HG03280 (cell line): ENCODE results near the gene MEP1A.
"Not testable (repeated sequence)": the region's sequence is repeated elsewhere in the genome, so short reads cannot be mapped to it uniquely, and the experiment has no call there.

Experiments
- ATAC-seq: cut with Tn5 transposase; IDR thresholded peaks from one replicate; pipeline ENCODE4 v1.9.1; 2021; ENCODE audit warnings: mild to moderate bottlenecking, moderate library complexity; ENCODE audit not compliant: unreplicated experiment

MEP1A gene

GRCh38 chr6:46793138-46793537 lies at the start of gene MEP1A:
TSS of gene MEP1A (plus strand) at chr6:46793389. CDS start at chr6:46793399, 10 bp downstream.
- no peak for ATAC-seq

GRCh38 chr6:46743425-46744158 lies 49.6 kb upstream of the MEP1A start:
- no peak for ATAC-seq

- ATAC-seq, result not testable (repeated sequence)
Observed at GRCh38 chr6:46744159-46744725, 48.9 kb upstream of the MEP1A start.

GRCh38 chr6:46745973-46746372 lies 47.2 kb upstream of the MEP1A start:
- no peak for ATAC-seq

- ATAC-seq, result no peak
Observed at GRCh38 chr6:46746696-46747095, 46.5 kb upstream of the MEP1A start, which contains the start of gene ANKRD66. TSS of gene ANKRD66 (plus strand) at chr6:46746933. CDS start at chr6:46751949, 5,016 bp downstream.

- no peak for ATAC-seq
Observed at GRCh38 chr6:46748940-46749503, 44.2 kb upstream of the MEP1A start.

- ATAC-seq, result no peak
Observed at GRCh38 chr6:46749731-46750130, 43.5 kb upstream of the MEP1A start.

- ATAC-seq, result no peak
Observed at GRCh38 chr6:46751658-46752057, 41.5 kb upstream of the MEP1A start.

GRCh38 chr6:46755865-46756264 lies 37.3 kb upstream of the MEP1A start:
- ATAC-seq, result no peak

- no peak for ATAC-seq
Observed at GRCh38 chr6:46756469-46757213, 36.5 kb upstream of the MEP1A start.

GRCh38 chr6:46757214-46757596 lies 36.0 kb upstream of the MEP1A start:
- no peak for ATAC-seq

GRCh38 chr6:46758960-46759753 lies 34.0 kb upstream of the MEP1A start:
- ATAC-seq, result no peak

- ATAC-seq, result no peak
Observed at GRCh38 chr6:46760925-46761324, 32.3 kb upstream of the MEP1A start.

- ATAC-seq, result no peak
Observed at GRCh38 chr6:46763466-46763865, 29.7 kb upstream of the MEP1A start.

GRCh38 chr6:46764280-46764679 lies 28.9 kb upstream of the MEP1A start:
- ATAC-seq, result not testable (repeated sequence)

GRCh38 chr6:46764961-46765360 lies 28.2 kb upstream of the MEP1A start:
- ATAC-seq, result no peak

GRCh38 chr6:46772016-46772415 lies 21.2 kb upstream of the MEP1A start:
- ATAC-seq, result no peak

- ATAC-seq, result no peak
Observed at GRCh38 chr6:46772762-46773161, 20.4 kb upstream of the MEP1A start.

GRCh38 chr6:46773201-46773855 lies 19.9 kb upstream of the MEP1A start:
- ATAC-seq, result no peak

- not testable (repeated sequence) for ATAC-seq
Observed at GRCh38 chr6:46774736-46775135, 18.5 kb upstream of the MEP1A start.
